Stimulated activated CD4-positive, alpha-beta T cell treated with anti-CD3 and anti-CD28 coated beads, TNF-alpha, amount 100 ng/mL, for 24 hours (primary cell): ENCODE measurements around the gene KMT5C.

ENCODE experiments used
- DNase-seq, 3 experiments: peaks; one replicate each; pipeline ENCODE4 v3.0.0-alpha.2; 2020; ENCODE audit warnings: low read depth in 3 of 3

Gene KMT5C

DNA sequence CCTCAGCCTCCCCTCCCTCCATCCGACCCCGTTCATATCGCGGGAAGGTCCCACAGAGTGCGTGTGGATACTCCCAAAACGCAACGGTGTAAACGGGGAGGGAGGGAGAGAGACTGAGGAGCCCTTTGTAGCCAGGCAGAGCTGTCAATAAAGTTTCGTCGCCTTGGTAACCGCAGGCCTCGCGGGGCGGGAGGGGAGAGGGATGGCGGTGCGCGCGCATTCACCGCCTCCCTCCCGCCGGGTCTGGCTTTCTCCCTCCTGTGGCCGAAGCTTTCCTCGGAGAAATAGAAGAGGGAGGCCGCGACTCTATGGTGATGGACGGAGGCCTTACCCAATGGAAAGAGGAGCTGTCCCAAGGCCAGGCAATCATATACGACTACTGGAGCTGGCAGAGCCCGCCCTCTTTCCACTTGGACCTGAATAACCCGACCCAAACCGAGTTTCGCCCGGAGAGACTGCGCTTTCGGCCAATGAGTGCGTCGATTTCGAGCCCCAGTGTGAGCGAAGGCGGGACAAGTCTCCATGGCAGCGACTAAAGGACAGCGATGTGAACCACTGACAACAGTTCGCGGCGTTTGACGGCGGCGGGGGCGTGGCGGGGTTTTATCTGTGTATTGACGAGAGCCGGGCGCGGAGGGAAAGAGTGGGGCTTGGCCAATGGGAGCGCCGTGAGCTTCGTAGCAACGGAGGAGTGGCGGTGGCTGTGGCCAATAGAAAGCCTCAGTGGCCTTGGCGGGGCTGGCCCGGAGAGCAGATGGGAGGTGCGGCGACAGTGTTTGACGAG is at the start of gene KMT5C:
Gene KMT5C, plus strand, starts transcription at position 772 of the 784 bp plus-strand sequence. CDS start 2,061 bp downstream, outside the sequence.
- DNase-seq, result peak; percentile 100

DNA sequence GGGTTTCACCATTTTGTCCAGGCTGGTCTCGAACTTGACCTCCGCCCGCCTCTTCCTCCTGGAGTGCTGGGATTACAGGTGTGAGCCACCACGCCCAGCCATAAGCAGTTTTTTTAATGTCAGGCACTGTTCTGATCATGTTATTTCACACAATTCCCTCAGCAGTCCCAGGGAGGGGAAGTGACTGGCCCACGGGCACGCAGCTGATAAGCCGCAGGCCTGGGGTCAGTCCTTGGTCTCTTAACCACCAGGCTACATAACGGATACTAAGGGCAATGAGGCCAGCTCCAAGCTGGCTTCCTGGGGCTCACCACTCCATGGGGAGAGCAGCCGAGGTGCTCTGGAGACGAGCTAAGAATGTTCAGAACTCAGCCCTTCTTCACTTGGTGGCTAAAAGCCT is 42.4 kb upstream of the KMT5C start:
- no peak for DNase-seq

DNA sequence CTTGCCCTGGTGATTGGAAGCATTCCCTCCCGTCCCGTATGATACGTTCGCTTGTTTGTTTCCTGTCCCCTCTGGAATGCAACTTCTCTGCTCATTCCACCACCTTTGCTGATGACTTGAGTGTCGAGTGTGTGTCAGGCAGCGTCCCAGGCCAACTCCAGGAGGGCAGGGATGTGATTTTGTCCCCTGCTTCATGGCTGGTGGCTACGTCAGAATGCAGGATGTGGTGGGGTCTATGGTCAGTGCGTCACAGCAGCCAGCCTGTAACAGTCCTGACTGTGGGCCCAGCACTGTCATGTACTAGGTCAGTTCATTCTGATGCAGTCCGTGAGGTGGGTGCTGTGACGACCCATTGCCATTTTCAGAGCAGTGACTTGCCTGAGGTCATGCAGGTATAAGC is 39.7 kb upstream of the KMT5C start:
- DNase-seq, result no peak

DNA sequence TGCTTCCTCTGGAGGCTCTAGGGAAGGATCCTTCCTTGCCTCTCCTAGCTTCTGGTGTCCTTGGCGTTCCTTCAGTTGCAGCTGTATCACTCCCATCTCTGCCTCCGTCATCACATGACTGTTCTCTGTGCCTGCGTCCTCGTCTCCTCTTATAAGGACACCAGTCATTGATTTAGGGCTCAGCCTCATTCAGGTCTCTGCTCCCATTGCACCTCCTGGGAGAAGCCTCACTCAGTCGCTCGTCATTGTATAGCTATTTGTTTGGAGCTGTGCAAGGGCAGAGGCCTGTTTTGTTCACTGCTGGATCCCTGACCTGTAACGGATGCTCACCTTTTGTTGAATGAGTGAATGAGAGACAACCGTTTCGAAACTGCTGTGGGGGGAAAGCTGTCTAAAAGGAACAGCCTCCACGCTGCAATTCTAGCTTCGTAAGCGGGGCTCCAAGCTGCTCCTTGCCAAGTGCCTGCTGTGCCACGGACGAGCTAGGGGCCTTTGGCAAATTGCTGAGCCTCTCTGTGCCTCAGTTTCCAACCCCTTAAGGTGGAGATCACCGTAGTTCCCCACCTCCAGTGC is 38.7 kb upstream of the KMT5C start:
- DNase-seq, result no peak

GRCh38 chr19:55301459-55302317 is 38.0 kb upstream of the KMT5C start:
- peak; percentile 92 to 96 (median 94) for DNase-seq

DNA sequence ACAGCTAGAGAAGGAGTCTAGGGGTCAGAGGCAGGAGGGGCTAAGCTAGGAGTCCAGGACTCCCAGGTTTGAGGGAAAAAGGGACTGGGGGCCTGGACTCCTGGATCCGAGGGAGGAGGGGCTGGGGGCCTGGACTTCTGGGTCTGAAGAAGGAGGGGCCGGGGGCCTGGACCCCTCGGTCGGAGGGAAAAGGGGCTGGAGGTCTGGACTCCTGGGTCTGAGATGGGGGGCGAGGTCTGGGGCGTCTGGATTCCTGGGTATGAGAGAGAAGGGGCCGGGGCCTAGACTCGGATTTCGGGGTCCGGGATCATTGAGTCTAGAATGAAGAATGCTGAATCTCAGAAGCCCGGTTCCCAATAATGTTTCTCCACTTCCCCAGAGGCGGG is 37.4 kb upstream of the KMT5C start:
- no peak for DNase-seq

DNA sequence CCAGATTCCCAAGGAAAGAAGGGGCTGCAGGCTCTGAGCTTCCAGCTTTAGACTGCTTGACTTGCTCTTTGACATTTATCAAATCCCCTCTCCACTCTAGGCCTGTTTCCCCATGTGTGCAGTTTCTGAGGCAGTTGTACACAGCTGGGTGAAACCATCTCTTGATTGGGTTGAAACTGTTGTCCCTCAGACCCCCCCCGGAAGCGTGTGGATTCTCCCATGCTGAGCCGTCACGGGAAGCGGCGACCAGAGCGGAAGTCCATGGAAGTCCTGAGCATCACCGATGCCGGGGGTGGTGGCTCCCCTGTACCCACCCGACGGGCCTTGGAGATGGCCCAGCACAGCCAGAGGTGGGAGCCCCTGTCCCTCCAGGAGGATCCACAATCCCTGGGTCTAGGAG is 36.2 kb upstream of the KMT5C start:
- DNase-seq, result no peak

GRCh38 chr19:55304279-55304978 is 35.2 kb upstream of the KMT5C start:
- DNase-seq, result peak in 1 of 3 experiments; percentile 23

- no peak for DNase-seq
Measured at GRCh38 chr19:55304980-55305379, 34.7 kb upstream of the KMT5C start.

- DNase-seq, result peak in 2 of 3 experiments; percentile 29 to 43
Measured at GRCh38 chr19:55305491-55305890, 34.2 kb upstream of the KMT5C start.

- no peak for DNase-seq
Measured at GRCh38 chr19:55305983-55306562, 33.6 kb upstream of the KMT5C start.

DNA sequence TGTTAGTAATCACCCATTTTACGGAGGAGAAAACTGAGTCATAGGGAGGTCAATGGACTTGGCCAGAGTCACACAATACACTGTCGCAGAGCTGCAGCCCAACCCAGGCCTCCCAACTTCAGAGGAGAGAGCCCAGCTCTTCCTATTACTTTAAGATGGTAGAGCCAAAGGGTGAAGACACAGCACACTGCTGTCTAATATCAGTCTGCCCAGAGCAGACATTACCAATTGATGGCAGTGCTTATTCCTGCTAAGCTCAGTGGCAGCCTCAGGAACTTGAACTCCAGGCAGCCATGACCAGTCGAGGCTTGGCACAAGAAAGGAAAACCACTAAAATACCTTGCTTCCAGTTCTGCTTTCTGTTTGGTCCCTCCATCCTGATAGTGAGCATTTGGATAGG is 33.0 kb upstream of the KMT5C start:
- no peak for DNase-seq

GRCh38 chr19:55308281-55308680 is 31.4 kb upstream of the KMT5C start:
- no peak for DNase-seq

GRCh38 chr19:55309448-55309847 is 30.2 kb upstream of the KMT5C start:
- no peak for DNase-seq

DNA sequence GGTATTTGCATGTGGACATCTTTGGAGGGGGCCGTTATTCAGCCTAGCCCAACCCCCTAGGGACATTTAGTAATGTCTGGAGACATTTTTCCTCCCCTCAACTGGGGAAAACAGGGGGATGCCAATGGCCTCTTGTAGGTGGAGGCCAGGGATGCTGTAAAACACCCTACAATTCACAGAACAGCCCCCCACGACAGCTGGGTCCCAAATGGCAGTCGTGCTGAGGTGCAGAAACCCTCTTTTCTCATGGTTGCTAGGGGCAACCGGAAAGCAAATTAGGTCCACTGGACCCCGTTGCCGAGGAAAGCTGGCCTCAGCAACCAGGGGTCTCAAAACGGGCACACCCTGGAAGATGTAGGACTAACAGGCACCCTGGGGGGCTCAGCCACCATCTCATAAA is 29.2 kb upstream of the KMT5C start:
- DNase-seq, result no peak

GRCh38 chr19:55311397-55311796 is 28.3 kb upstream of the KMT5C start:
- DNase-seq, result no peak

DNA sequence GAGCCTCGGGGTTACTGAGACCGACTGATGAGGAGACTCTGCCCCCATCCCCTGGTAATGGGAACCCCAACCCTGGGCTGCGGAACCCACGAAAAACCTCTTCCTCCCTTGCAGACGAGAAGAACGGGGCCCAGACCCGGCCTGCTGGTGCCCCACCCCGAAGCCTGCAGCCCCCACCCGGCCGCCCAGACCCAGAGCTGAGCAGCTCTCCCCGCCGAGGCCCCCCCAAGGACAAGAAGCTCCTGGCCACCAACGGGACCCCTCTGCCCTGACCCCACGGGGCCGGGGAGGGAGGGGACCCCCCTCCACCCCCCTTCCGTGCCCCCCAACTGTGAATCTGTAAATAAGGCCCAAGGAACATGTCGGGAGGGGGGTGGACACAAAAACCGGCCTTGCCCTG is 27.9 kb upstream of the KMT5C start:
- DNase-seq, result no peak

GRCh38 chr19:55312621-55313512 is 26.8 kb upstream of the KMT5C start:
- DNase-seq, result no peak

DNA sequence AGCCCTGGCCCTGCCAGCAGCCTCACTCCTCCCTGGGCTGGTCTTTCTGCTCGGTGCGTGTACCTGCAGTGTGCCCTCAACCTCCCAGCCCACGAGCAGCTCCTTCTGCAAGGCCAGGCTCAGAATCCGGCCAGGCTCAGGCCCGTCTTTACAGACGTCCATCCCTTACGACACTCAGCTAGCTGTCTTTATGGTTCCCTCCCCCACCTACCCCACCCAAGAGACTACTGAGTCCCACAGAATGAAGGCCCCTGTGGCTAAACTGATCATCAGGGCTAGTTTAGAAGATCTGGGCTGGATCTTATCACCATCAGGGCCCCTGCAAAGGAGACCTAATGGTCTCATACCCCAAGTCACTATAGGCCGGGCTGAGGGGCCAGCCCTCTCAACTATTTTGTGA is 25.3 kb upstream of the KMT5C start:
- no peak for DNase-seq

DNA sequence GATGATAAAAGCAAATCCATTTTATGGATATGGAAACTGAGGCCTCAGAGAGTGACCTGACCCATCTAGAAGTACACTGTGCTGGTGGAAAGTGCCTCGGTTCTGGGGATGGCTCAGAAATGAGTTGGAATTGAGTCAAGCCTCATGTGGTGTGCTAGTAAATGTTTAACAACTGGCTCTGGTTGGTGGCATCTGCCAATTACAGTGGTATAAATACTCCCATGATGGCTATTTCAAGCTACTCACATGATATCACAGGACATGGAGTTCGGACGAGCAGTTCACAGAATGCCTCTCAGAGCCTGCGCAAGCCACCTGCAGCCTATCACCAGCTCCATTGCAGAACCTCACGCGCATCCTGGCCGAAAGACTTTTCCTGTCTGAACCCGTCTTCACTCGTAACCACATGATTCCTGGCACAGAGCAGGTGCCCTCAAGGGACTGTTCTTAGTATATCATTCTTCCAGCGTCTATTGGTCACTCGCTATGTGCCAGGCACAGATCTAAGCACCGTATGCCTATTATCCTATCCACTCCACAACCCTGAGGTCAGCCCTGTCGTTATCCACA is 23.6 kb upstream of the KMT5C start:
- no peak for DNase-seq
